ENCODE results near the gene GDAP1L1.

GRCh38 chr20:44245977-44246376 is 1.1 kb upstream of the GDAP1L1 start:
- TF ChIP-seq, protein P1, sequence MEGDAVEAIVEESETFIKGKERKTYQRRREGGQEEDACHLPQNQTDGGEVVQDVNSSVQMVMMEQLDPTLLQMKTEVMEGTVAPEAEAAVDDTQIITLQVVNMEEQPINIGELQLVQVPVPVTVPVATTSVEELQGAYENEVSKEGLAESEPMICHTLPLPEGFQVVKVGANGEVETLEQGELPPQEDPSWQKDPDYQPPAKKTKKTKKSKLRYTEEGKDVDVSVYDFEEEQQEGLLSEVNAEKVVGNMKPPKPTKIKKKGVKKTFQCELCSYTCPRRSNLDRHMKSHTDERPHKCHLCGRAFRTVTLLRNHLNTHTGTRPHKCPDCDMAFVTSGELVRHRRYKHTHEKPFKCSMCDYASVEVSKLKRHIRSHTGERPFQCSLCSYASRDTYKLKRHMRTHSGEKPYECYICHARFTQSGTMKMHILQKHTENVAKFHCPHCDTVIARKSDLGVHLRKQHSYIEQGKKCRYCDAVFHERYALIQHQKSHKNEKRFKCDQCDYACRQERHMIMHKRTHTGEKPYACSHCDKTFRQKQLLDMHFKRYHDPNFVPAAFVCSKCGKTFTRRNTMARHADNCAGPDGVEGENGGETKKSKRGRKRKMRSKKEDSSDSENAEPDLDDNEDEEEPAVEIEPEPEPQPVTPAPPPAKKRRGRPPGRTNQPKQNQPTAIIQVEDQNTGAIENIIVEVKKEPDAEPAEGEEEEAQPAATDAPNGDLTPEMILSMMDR (IDR thresholded peaks at IDR 0.05): no peak
- TF ChIP-seq ZFX (IDR thresholded peaks at IDR 0.05; ENCODE audit: borderline replicate concordance): no peak

Data from 22Rv1 (cell line).